GM13977 (cell line): ENCODE data around the gene EEF2K.

Experiments
- DNase-seq: peaks from one replicate; pipeline ENCODE4 v3.0.0; 2012; ENCODE audit warnings: low spot score
- CTCF ChIP-seq: IDR thresholded peaks from 2 replicates; pipeline ENCODE4 v1.5.1; 2012; ENCODE audit warnings: mild to moderate bottlenecking, control low read depth; ENCODE audit not compliant: insufficient read depth; ENCODE audit errors: extremely low read depth, missing control alignments
- in situ Hi-C: fragments of 300-500 bp; cut with MboI; formaldehyde crosslinking; loops from one replicate; pipeline ENCODE4 v1.12.0; 2022; ENCODE audit warnings: low sequenced_read_pairs, low pct_unique_long_range_greater_than_20kb, mixed read lengths, inconsistent platforms; ENCODE audit not compliant: unreplicated experiment

Gene EEF2K

GRCh38 chr16:22210285-22210684, 4.2 kb downstream of the EEF2K start:
- no peak for DNase-seq
- no peak for TF ChIP-seq CTCF
- in situ Hi-C loops = no loop called here

GRCh38 chr16:22210854-22211253, 4.8 kb downstream of the EEF2K start:
- in situ Hi-C loops = no loop called here
- no peak for DNase-seq

GRCh38 chr16:22213236-22213635, 7.2 kb downstream of the EEF2K start:
- in situ Hi-C loops = no loop called here
- no peak for DNase-seq
- no peak for TF ChIP-seq CTCF

More at GRCh38 chr16:22210854-22211253, 4.8 kb downstream of the EEF2K start:
- TF ChIP-seq CTCF = no peak

GRCh38 chr16:22213801-22214200, 7.7 kb downstream of the EEF2K start:
- no peak for TF ChIP-seq CTCF
- DNase-seq = no peak
- in situ Hi-C loops = no loop called here

- DNase-seq = no peak
- in situ Hi-C loops = no loop called here
- no peak for TF ChIP-seq CTCF
Observed at GRCh38 chr16:22214402-22214801, 8.3 kb downstream of the EEF2K start.

- TF ChIP-seq CTCF = no peak
- in situ Hi-C loops = no loop called here
- DNase-seq = no peak
Observed at GRCh38 chr16:22214889-22215288, 8.8 kb downstream of the EEF2K start.
